Stimulated activated CD8-positive, alpha-beta memory T cell treated with anti-CD3 and anti-CD28 coated beads, Interleukin-4, amount 100 ng/mL, for 4 hours (primary cell): ENCODE data around the gene COL5A1.

Experiments
- DNase-seq, 2 donors: peaks; one replicate each; pipeline ENCODE4 v3.0.0-alpha.2; 2020; ENCODE audit warnings: low read depth in 2 of 2, low spot score in 1 of 2

COL5A1 gene

DNA sequence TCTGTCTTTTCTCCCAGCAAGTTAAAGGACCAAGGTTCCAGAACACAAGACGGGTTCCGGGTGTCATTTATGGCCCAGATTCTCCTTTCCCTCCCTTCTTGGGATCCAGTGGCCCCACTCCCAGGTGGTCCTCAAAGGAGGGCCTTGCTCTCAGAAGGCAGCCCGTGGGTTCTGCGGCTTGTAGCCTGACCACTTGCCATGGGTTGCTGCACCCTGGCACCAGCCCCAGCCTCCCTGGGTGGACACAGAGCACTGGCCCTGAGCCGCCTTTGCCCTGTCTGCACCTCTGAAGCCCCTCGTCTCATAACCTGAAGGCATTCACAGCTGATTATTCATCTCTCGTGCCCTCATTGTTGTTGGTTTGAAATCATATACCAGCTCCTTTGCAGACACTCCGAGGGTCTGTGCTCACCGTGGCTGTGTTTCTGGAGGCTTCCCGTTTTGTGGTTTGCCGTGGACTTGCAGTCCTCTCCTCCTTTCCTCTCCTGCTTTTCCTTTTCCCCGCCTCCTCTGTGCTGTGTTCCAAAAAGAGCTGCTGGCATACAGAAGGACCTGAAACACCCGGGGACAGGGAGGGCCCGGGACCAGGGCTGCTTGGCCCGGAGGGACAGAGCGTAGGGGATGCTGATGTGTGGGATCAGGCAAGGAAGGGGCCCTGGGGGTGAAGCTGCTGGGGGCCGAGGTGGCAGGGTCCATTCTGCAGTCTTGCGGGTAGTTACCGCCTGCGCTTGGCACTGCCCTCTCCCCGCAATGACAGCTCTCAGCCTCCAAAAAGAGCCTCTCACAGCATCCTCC lies 189.5 kb downstream of the COL5A1 start:
- DNase-seq, result no peak

DNA sequence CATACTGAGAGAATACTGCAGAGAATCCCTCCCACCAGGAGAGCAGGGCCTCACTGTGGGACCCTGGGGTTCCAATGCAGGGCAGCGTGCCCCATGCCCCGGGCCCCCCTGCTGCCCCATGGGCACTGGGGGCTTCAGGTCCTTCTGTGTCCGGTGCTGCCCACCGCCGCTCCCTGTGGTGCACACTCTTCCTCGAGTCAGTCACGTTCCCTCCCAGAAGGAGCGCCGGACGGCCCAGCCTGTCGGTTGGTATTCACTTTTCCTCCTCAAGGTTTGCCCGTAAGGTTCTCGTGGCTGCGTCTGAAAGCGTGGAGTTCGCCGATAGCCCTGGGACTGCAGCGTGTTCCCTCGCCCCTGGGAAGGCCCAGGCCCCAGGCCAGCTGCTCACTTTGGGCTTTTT lies 190.9 kb downstream of the COL5A1 start:
- DNase-seq, result no peak

DNA sequence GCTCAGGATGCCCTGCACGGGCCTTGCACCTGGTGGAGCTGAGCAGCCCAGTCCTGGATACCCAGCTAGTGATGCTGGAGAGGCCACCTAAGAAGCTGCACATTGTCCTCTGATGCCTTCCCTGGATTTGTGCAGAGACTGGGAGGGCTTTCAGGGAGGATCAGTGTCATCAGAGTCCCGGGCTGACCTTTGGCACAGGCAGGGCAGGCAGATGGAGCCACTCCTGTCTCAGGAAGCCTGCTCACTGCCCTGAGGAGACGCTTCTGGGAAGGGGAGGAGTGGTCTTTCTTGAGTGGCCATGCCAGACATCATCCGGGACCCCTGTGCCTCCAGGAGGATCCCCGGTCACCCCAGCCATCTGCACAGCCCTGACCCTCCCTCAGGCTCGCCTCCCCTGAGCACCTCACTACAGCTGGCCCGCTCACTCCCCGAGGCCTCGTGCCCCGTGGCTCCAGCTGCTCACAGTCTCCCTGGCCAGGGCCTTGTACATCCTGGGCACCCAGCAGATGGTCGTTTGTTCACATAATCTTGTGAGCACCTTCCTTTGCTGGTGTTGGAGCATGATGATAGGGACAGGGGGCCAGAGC lies 191.8 kb downstream of the COL5A1 start:
- no peak for DNase-seq

DNA sequence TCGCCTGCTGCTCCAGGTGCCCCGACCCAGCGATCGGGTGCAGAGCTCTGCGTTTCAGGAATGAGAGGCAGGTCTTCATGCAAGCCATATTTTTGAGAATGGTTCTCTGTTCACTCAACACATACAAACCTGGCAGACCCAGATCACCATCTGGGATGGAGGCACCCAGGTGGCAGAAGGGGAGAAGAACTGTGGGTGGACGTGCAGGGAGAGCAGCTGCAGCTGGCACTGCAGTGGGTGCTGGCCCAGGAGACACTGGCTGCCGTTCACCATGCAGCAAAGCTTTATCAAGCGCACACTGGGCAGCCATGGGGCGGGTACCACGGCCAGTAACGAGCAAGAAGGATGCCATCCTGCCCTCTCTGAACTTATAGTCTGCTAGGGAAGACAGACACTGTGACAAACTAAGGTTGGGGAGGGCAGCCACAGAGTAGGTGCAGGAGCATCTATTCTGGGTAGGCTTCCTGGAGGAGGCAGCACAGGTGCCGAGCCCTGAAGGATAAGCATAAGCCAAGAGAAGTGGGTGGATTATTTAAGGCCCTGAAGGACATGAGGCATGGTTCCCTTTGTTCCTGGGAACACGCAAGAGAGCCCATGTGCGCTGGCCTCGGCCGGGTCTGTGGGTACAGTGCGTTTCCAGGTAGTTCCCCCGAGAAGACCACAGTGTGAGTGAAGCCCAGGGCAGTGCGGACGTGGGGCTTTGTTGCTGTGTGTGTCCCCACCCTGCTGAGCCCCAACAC lies 192.8 kb downstream of the COL5A1 start:
- no peak for DNase-seq

DNA sequence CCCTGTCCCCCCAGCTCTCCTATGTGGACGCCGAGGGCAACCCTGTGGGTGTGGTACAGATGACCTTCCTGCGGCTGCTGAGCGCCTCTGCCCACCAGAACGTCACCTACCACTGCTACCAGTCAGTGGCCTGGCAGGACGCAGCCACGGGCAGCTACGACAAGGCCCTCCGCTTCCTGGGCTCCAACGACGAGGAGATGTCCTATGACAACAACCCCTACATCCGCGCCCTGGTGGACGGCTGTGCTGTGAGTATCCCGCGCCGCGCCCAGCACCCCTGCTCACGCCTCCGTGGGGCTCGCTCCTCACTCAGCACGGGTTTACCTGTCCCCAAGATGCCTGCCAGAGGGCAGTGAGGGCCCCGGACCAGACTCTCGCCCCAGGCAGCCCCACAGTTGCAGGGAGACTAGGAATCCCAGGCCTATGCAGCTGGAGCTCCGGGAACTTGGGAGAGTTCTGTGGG lies 193.4 kb downstream of the COL5A1 start:
- DNase-seq, result no peak

DNA sequence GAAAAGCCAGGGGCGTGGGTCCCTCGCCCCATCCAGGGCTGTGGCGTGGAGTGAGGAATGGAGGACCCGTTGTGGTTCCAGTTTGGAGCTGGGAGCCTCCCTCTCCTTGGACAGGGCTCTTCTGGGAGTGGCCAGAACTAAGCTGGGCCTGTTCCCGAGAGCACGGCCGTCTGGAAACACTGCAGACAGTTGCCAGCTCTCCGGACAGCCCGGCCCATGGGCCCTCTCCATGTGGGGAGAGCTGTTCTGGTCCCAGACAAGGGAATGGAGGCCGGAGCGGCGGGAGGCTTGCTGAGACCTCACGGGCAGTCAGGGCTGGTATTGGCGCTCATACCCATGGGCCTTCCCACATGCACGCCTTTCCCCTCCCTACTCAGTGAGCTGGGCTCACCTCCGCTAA lies 193.8 kb downstream of the COL5A1 start:
- DNase-seq, result no peak

DNA sequence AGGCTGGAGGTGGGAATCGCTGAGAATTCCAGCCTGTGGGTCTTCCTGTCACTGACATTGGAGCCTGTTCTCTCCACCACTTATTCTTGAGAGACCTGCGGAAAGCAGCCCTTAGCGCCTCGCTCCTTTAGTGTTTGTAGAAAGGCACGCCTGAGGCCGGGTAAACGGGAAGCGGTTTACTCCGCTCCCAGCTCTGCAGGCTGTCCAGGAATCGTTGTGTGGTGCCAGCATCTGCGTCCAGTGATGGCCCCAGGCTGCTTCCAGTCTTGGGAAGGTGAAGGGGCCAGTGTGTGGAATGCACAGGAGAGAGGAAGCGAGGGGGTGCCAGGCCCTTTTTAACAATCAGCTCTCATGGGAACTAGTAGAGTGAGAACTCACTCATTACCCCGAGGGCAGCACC lies 194.4 kb downstream of the COL5A1 start:
- no peak for DNase-seq

DNA sequence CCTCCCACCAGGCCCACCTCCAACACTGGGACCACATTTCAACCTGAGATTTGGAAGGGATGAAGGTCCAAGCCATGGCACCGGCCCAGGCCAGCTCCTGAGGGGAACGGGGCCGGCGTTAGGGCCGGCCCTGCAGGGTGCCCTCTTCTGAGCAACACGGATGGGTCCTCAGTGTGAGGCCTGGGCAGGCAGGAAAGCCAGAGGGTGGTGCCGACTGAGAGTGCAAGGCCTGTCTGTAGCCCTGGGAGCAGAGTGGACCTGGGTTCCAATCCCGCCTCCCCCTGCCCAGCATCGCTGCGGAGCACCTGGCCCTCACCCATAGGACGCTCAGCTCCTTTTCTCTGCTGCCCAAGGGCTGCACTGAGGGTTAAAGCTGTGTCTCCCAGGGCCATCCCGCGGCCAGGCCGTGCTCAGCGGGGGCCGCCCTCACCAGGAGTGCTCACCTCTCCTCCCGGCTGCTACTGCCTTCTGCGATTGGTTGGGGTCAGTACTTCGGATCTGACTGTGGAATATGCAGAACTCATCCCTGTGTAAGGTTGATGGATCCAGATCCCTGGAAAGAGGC lies 194.9 kb downstream of the COL5A1 start:
- DNase-seq, result no peak

DNA sequence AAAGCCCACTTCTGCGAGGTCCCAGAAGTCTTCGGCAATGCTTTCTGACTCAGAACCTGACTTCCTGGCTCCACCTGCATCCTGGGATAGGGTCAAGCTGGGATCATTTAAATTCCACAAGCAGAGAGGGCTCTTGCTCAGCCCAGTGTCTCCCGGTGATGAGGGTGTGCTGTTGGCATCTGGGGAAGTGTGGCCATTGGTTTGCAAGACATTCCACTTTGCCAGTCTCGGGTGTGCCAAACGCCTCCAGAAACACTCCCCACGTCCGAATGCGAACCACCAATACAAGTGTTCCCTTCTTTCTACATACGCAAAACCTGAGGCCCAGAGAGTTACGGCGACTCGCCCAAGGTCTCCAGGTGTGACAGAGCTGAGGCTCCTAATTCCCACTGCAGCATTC lies 195.9 kb downstream of the COL5A1 start:
- DNase-seq, result no peak

DNA sequence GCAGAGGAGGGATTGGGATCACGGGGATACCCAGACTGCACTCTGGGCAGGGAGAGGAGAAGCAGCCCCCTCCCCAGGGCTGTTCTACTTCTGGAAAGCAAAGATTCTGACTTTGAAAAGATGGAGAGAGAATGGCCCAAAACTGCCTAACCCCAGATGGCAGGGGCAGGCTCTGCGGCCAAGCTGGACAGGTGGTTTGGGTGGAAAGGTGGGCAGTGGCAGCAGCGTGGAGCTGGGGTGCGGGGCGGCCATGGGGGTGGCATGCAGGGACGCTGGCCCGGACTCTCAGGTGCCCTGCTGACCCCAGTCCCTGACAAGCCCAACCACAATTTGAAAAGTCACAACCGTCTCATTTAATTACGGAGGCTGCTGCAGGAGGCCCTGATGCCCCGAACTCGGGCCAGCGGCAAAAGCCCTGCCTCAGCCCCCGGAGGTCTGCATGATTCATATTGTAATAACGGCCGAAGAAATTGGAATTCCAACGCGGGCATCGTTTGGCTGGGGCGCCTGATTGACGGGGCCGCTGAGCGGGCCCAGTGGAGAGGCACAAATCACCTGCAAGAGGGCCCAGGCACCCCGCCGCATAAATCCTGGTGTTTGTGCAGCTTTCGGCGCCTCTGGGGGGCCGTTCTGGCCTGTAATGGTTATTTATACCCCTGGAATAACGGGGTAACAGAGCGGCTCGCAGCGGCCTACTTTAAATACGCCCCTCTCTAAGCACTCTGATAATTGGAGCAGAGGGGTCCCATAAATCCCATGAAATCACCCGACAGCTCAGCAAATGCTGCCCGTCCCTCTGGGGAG lies 197.2 kb downstream of the COL5A1 start:
- DNase-seq, result no peak

DNA sequence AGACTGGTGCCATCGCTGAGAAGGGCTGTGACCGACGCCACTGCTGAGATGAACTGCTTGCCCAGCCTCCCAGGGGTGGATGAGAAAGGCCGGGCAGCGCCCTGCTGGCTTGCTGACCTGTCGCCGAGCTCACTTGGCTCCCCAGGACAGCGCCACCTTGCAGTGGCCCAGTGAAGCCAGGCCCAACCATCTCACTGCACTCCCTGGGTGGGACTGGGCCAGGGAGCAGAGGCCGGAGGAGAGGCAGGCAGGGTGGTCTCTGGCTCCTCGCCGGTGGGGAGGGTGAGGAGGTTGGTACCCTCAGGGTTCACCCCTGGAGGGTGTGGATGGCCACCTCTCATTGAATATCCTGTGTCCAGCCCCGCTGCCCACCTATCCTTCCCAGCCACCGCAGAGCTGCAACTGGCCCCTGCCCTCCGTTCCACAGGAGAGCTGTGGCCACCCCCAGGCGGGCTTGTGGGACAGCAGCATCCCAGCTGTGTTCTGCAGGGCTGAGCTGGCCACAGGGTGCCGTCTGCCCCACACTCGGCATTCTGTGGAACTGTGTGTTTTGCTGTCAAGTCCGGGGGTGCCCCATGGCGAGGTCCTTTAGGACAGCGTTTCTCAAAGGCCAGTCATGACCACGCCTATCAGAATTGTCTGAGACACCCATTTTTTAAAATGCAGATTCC lies 198.0 kb downstream of the COL5A1 start:
- no peak for DNase-seq

DNA sequence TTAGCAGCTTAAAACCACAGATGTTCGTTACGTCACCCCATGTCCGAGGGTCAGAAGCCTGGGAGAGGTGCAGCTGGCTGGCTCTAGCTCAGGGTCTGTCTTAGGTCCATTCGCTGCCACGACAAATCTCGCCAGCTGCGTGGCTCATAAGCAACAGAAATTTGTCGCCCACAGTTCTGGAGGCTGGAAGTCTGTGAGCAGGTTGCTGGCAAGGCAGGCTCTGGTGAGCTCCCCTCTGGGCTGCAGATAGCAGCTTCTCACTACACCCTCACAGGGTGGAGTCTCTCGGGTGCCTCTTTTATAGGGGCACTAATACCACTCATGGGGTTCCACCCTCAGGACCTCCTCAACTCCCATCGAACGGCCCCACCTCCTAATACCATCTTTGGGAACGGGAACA lies 198.9 kb downstream of the COL5A1 start:
- DNase-seq, result no peak

DNA sequence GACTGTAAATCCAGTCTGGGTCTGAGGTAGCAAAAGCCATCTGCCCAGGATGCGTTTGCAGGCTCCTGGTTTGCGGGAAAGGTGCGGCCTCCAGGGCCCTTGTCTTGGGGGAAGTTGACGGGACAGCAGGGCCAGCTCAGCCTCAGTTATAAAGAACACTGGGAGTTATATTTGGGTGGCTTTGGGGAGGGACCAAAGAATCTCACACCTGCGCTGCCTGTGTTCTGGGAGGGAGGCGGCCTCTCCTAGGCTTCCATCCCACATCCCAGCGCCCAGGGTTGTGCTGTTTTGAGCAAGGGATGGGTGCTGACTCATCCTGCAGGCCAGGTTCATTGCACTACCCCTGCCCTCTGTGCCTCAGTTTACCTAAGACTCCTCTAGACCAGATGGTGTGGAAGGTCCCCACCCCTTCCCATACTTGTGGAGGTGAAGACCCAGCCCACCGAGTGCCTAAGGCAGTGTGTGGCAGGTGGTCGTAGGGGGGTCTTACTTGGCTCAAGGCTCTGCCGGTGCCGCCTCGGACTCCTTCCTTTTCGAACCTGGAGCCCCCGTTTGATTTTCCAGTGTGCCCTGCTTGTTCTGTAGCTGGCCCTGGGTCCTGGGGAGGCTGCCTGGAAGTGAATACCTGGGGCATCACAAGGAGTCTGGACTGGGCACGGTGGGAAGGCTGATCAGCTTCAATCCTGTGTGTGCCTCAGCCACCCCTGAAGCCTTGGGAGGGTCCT lies 199.7 kb downstream of the COL5A1 start:
- DNase-seq, result no peak

DNA sequence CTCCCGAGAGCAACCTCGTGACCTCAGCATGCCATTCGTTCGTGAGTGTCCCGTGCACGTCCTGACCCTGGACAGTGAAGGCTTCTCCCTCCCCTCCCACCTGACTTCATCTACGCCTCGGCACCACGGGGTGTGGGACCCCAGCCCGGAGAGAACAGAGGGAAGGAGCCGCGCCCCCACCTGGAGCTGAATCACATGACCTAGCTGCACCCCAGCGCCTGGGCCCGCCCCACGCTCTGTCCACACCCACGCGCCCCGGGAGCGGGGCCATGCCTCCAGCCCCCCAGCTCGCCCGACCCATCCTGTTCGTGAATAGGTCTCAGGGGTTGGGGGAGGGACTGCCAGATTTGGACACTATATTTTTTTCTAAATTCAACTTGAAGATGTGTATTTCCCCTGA lies 200.7 kb downstream of the COL5A1 start:
- DNase-seq, result no peak

DNA sequence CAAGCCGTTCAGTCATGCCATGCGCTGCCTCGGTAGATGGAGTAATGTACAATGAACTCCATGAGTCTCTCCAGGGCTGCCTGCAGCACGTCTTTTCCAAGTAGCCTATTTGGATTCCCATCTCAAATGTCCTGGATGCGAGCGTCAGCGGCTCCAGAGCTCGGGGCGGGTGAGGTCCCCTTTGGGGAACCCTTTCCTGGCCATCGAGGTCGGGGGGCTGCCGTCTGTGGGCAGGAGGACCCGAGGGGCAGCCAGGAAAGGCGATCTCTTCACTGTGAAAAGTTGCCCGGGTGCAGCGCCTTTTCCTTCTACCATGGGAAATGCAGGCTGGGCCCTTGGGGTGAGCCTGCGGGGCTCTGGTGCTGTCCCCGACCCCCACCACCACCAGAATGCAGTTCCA lies 202.1 kb downstream of the COL5A1 start:
- DNase-seq, result no peak

DNA sequence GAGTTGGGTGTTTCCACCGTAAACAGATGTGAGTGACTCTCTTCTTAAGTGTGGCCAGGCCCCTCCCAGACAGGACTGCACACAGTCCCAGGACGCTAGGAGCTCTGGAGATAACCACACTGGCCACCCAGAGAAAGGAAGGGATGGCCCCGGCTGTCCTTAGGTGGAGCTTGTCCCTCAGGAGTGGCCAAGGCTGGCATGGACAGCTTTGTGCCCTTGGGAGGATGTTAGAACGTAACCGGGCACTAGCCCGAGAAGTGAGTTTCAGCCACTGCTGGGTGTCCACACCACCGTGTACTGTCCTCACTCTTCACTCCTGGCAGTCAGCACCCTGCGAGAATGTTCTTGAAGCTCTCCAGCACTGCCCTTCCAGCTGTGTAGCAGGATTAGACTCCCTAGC lies 203.2 kb downstream of the COL5A1 start:
- DNase-seq, result no peak

DNA sequence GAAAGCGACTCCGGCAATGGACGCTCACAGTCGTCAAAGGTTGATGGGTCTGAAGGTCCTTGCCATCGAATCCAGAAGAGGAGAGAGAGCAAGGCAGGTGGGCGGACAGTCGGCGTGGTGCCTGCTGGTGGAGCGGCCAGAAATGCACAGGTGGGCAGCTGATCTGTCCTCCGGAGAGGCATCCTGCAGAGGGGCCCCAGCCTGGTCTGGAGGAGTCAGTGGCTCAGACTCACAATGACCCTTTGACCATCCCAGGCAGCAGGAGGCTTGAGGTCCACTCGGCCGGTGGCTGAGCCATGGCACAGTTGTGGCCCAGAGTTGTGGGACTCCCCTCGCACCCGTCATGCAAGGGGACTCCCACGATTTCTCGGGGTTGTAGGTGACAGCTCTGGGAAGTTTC lies 204.6 kb downstream of the COL5A1 start:
- DNase-seq, result no peak

DNA sequence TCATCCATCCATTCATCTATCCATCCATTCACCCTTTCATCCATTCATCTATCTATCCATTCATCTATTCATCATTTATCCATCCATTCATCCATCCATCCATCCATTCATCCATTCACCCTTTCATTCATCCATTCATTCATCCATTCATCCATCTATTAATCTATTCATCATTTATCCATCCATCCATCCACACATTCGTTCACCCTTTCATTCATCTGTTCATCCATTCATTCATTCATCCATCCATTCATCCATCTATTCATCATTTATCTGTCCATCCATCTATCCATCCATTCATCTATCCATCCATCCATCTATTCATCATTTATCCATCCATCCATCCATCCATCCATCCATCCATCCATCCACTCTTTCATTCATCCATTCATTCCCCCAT lies 205.1 kb downstream of the COL5A1 start:
- no peak for DNase-seq

DNA sequence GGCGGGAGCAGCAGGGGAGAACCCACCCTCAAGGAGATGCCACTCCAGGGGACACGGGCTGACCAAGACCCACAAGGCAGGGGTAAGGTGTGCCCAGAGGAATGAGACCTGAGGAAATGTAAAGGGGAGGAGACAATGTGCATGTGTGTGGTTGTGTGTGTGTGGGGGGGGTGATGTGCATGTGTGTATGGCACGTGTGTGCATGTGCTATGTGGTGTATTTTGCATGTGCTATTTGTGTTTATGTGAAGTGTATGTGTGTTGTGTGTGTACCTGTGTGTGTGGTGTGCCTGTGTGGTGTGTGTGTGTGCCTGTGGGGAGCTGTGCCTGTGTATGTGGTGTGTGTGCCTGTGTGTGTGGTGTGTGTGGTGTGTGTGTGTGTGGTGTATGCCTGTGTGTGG lies 205.5 kb downstream of the COL5A1 start:
- DNase-seq, result no peak
